Left lung (tissue), 10 donors: Measurements from ENCODE around the gene SNTB2. TPM values are rescaled to one million over a fixed set of nuclear protein-coding genes. Genes with fewer than 3 reads are reported as not detected.

Experiments used
- ATAC-seq: fragments of 200-7000 bp; cut with Tn5 transposase; one replicate; pipeline ENCODE4 v1.9.1; 2020; ENCODE audit warnings: moderate library complexity
- DNase-seq, 4 donors: peaks; one replicate each; pipeline ENCODE4 v3.0.0-alpha.2; 2013 to 2020
- H3K27ac ChIP-seq, 2 donors: fragments of 200-600 bp; sonication (generic) in 1 of 2; one replicate each; pipeline versions ENCODE4 v1.5.0 to v1.8.0; 2020 to 2021
- H3K27me3 ChIP-seq, 2 donors: fragments of 200-600 bp; sonication (generic) in 1 of 2; one replicate each; pipeline versions ENCODE4 v1.5.0 to v1.8.0; 2020 to 2021
- H3K36me3 ChIP-seq, 2 donors: fragments of 200-600 bp; sonication (generic) in 1 of 2; one replicate each; pipeline versions ENCODE4 v1.5.0 to v1.8.0; 2020 to 2021
- H3K4me1 ChIP-seq, 2 donors: fragments of 200-600 bp; one replicate each; pipeline ENCODE4 v1.8.0; 2021
- H3K4me3 ChIP-seq, 2 donors: fragments of 200-600 bp; sonication (generic) in 1 of 2; one replicate each; pipeline versions ENCODE4 v1.5.0 to v1.8.0; 2020 to 2021; ENCODE audit warnings: mild to moderate bottlenecking in 1 of 2
- H3K9me3 ChIP-seq, 2 donors: fragments of 200-600 bp; sonication (generic) in 1 of 2; one replicate each; pipeline versions ENCODE4 v1.5.0 to v1.8.0; 2020 to 2021
- intact Hi-C, 2 donors: fragments of 100-400 bp; cut with DNase I; formaldehyde crosslinking; loops; one replicate each; pipeline versions ENCODE4 v1.11.2 to v1.14.2; 2022
- polyA plus RNA-seq, 6 donors: library from polyadenylated mRNA; unstranded; fragments of 120-200 nt; gene quantifications; one replicate each; pipeline ENCODE4 v1.2.1, GENCODE V29; 2013; ENCODE audit not compliant: insufficient read length in 6 of 6
- total RNA-seq, 2 donors: library from RNA; stranded (reverse); fragmentation: NEBNext Ultra II Directional; extraction: Animal tissue kit (Norgen Biotek cat#: 25700); gene quantifications; one replicate each; pipeline ENCODE4 v1.2.1, GENCODE V29; 2021
- TF ChIP-seq, protein P1 (sequence below), 2 donors: fragments of 200-600 bp; sonication (generic) in 1 of 2; IDR thresholded peaks; one replicate each; pipeline versions ENCODE4 v1.5.0 to v1.8.0; 2021; ENCODE audit warnings: antibody characterized with exemption in 2 of 2
- donor health status: DM: no; HTN: yes; CAD: no.
- donor health status: DM: no; HTN: no; CAD: no.

SNTB2 gene
- total and polyA plus RNA-seq, 8 donors = 22.8 to 47.3 (median 25.1) TPM

DNA sequence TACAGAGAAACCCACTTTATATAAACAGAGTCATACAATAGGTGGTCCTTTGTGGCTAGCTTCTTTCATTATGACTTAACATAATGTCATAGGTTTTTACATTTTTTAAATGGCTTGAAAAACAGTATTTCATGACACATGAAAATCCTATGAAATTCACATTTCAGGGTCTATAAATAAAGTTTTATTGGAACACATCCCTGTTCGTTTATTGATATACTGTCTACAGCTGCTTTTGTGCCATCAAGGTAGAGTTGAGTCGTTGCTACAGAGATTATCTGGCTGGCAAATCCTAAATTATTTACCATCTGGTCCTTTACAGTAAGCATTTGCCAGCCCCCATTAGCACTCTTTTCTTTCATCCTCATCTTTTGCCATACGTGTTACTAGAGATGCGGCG, 126.5 kb downstream of the SNTB2 start:
- Histone ChIP-seq H3K27me3 (no peaks in the 10 kb centered on the region), H3K36me3 (peaks cover 0 to 43% of the 10 kb centered on the region in 2 donors), H3K27ac (no peak overlapping the region), H3K9me3 (no peaks in the 10 kb centered on the region), H3K4me3 (no peak overlapping the region), H3K4me1 (peaks cover 0 to 26% of the 10 kb centered on the region in 2 donors)
- TF ChIP-seq, protein P1, sequence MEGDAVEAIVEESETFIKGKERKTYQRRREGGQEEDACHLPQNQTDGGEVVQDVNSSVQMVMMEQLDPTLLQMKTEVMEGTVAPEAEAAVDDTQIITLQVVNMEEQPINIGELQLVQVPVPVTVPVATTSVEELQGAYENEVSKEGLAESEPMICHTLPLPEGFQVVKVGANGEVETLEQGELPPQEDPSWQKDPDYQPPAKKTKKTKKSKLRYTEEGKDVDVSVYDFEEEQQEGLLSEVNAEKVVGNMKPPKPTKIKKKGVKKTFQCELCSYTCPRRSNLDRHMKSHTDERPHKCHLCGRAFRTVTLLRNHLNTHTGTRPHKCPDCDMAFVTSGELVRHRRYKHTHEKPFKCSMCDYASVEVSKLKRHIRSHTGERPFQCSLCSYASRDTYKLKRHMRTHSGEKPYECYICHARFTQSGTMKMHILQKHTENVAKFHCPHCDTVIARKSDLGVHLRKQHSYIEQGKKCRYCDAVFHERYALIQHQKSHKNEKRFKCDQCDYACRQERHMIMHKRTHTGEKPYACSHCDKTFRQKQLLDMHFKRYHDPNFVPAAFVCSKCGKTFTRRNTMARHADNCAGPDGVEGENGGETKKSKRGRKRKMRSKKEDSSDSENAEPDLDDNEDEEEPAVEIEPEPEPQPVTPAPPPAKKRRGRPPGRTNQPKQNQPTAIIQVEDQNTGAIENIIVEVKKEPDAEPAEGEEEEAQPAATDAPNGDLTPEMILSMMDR (IDR thresholded peaks at IDR 0.05) = no peak
- DNase-seq (no peak), ATAC-seq (no peak)
- intact Hi-C loops = no loop called here

DNA sequence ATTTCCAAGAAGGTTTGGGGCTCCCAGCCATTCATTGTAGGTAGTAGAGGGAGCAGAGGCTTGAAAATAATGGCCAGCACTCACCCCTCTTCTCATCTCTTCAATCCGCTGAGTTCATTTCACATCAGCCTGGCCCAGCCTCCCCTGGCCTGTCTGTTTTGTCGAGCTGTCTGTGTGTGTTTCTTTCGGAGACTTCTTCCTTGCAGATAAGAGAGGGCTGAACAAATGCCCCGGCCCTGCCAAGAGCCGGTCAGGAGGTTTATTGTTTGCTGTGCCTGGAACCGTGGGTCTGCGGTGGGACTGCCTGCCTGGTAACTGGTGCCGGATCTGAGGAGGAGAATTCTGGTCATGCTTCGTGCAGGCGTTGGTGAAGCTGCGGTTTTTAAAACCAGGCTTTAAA, 127.6 kb downstream of the SNTB2 start:
- Histone ChIP-seq H3K27ac (no peak overlapping the region), H3K4me1 (peaks cover 0 to 26% of the 10 kb centered on the region in 2 donors), H3K9me3 (no peaks in the 10 kb centered on the region), H3K27me3 (no peaks in the 10 kb centered on the region), H3K4me3 (no peak overlapping the region), H3K36me3 (peaks cover 0 to 54% of the 10 kb centered on the region in 2 donors)
- ATAC-seq = no peak
- TF ChIP-seq, protein P1 (IDR thresholded peaks at IDR 0.05) = no peak
- no peak for DNase-seq
- intact Hi-C loops = no loop called here

DNA sequence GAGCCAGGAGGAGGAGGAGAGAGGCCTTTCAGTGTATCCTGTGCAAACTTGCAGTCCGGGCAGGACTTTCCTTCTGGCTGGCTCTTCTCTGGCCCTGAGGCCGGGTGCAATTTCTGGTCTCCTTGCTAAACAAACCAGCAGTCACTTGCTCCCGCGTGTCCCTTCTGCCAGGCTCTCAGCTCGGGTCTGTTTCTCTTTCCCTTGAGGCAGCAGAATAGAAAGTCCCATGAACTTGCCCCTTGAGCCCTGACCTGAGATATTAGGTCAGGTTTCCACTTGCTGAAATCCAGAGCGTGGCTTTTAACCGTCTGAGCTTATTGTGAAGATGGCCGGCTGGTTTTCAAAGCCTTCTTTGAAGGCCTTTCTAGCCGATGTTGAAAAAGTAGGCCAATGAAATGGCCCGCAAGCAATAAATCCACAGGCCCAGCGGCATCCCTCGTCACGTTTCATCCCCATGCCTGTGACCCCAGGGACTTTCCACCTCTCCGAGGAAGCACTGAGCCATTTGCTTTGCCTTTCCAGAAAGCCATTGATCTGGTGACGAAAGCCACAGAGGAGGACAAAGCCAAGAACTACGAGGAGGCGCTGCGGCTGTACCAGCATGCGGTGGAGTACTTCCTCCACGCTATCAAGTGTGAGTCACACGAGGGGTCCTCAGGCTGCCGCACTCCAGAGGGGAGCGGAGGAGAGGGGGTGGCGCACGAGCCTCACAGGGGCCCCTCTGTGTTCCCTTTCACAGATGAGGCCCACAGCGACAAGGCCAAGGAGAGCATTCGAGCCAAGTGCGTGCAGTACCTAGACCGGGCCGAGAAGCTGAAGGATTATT, 128.7 kb downstream of the SNTB2 start:
- DNase-seq (no peak), ATAC-seq (no peak)
- TF ChIP-seq, protein P1 (IDR thresholded peaks at IDR 0.05) = no peak
- Histone ChIP-seq H3K4me1 (peaks cover 0 to 22% of the 10 kb centered on the region in 2 donors), H3K27ac (no peak overlapping the region), H3K4me3 (no peak overlapping the region), H3K27me3 (no peaks in the 10 kb centered on the region), H3K36me3 (peaks cover 0 to 66% of the 10 kb centered on the region in 2 donors), H3K9me3 (no peaks in the 10 kb centered on the region)
- intact Hi-C loops = no loop called here

- Histone ChIP-seq H3K9me3 (no peaks in the 10 kb centered on the region), H3K27me3 (no peaks in the 10 kb centered on the region), H3K36me3 (peaks cover 0 to 75% of the 10 kb centered on the region in 2 donors), H3K4me3 (no peak overlapping the region), H3K27ac (no peak overlapping the region), H3K4me1 (peaks cover 0 to 22% of the 10 kb centered on the region in 2 donors)
- DNase-seq (no peak), ATAC-seq (no peak)
- TF ChIP-seq, protein P1 (IDR thresholded peaks at IDR 0.05) = no peak
- intact Hi-C loops = no loop called here
Measured at GRCh38 chr16:69316595-69317034, 129.7 kb downstream of the SNTB2 start.

DNA sequence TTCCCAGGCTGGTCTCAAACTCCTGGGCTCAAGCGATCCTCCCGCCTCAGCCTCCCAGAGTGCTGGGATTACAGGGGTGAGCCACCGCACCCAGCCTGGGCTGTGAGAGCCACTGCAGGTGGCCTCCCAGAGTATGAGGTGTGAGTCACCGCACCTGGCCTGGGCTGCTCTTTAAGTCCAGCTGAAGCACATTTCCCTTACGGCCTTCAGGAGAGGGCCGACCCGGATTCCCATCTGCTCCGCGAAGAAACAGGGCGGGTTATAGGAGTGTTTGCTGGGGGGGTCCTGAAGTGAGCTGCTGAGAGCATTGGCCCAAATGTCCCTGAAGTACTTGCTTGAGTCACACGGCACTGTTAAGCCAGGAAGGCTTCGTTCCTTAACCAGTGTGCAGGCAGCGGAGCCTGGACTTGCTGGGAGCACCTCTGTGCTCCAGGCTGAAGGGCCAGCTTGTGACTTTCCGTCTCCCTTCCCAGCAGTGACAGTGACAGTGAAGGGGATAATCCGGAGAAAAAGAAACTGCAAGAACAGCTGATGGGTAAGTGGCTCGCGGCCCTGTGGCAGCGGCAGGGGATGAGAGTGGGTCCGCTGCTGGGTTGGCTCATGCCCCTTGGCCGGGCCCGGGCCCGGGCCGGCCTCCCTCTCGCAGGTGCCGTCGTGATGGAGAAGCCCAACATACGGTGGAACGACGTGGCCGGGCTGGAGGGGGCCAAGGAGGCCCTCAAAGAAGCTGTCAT, 131.4 kb downstream of the SNTB2 start:
- peak; percentile 62 for ATAC-seq
- no peak for DNase-seq

More for the DNA sequence above, 131.4 kb downstream of the SNTB2 start:
- intact Hi-C loops = no loop called here
- Histone ChIP-seq H3K27me3 (no peaks in the 10 kb centered on the region), H3K4me3 (no peak overlapping the region), H3K9me3 (no peaks in the 10 kb centered on the region), H3K4me1 (peaks cover 0 to 7% of the 10 kb centered on the region in 2 donors), H3K27ac (no peak overlapping the region), H3K36me3 (peaks cover 0 to 92% of the 10 kb centered on the region in 2 donors)
- TF ChIP-seq, protein P1 (IDR thresholded peaks at IDR 0.05) = no peak
